Renal cortical epithelial cell (primary cell): ENCODE measurements around the gene TADA2A. TPM values are rescaled to one million over a fixed set of nuclear protein-coding genes. Genes with fewer than 3 reads are reported as not detected.

Source experiments
- DNase-seq: peaks from one replicate; pipeline ENCODE4 v3.0.0-alpha.2; 2011; ENCODE audit warnings: low read depth
- total RNA-seq: library from RNA; depleted of rRNA; stranded (reverse); fragments of >200 nt; gene quantifications from 2 replicates; pipeline ENCODE4 v1.2.3, GENCODE V29; 2014

The TADA2A gene
- total RNA-seq, 1 donor from 2014 or later = 14.5 TPM

GRCh38 chr17:37462492-37462891 is 55.8 kb downstream of the TADA2A start:
- no peak for DNase-seq

GRCh38 chr17:37463039-37463438 is 56.4 kb downstream of the TADA2A start:
- no peak for DNase-seq

- DNase-seq = no peak
Measured at GRCh38 chr17:37465069-37465616, 58.5 kb downstream of the TADA2A start.

GRCh38 chr17:37466471-37466870 is 59.8 kb downstream of the TADA2A start:
- DNase-seq = peak; percentile 33

GRCh38 chr17:37470181-37470580 is 63.5 kb downstream of the TADA2A start:
- DNase-seq = no peak

GRCh38 chr17:37475731-37476420 is 69.2 kb downstream of the TADA2A start:
- DNase-seq = no peak

GRCh38 chr17:37476431-37477120 is 69.9 kb downstream of the TADA2A start:
- peak; percentile 59 for DNase-seq

- DNase-seq = peak; percentile 77
Measured at GRCh38 chr17:37478187-37478586, 71.5 kb downstream of the TADA2A start.

- DNase-seq = no peak
Measured at GRCh38 chr17:37479025-37479424, 72.3 kb downstream of the TADA2A start.

- DNase-seq = no peak
Measured at GRCh38 chr17:37480427-37480826, 73.7 kb downstream of the TADA2A start.

- no peak for DNase-seq
Measured at GRCh38 chr17:37481001-37481665, 74.4 kb downstream of the TADA2A start.

GRCh38 chr17:37483311-37484039 is 76.8 kb downstream of the TADA2A start:
- peak; percentile 33 for DNase-seq

- no peak for DNase-seq
Measured at GRCh38 chr17:37485938-37486570, 79.4 kb downstream of the TADA2A start.

GRCh38 chr17:37488009-37488604 is 81.4 kb downstream of the TADA2A start:
- peak; percentile 99 for DNase-seq

GRCh38 chr17:37488607-37489196 is 82.0 kb downstream of the TADA2A start:
- DNase-seq = peak; percentile 97

- peak; percentile 39 for DNase-seq
Measured at GRCh38 chr17:37489197-37490001, 82.7 kb downstream of the TADA2A start, which contains the start of gene DUSP14. Gene DUSP14, plus strand, starts transcription at chr17:37489891. Its CDS starts 22,382 bp downstream, at chr17:37512273.

GRCh38 chr17:37490022-37490587 is 83.4 kb downstream of the TADA2A start:
- peak; percentile 31 for DNase-seq

- DNase-seq = peak; percentile 84
Measured at GRCh38 chr17:37490638-37491614, 84.2 kb downstream of the TADA2A start.
